Neural crest cell (in vitro differentiated cells): ENCODE data around the gene ECT2. TPM values are rescaled to one million over a fixed set of nuclear protein-coding genes. Genes with fewer than 3 reads are reported as not detected.
"Not testable (repeated sequence)": the region's sequence is repeated elsewhere in the genome, so short reads cannot be mapped to it uniquely, and the experiment has no call there.

Source experiments
- DNase-seq: peaks from one replicate; pipeline ENCODE4 v3.0.0; 2021; ENCODE audit warnings: low read depth, mixed read lengths, low spot score
- H3K27ac Mint-ChIP-seq: one replicate; pipeline ENCODE4 v1.8.0; 2021; ENCODE audit warnings: mild to moderate bottlenecking, mixed read lengths; ENCODE audit not compliant: unreplicated experiment
- H3K27me3 Mint-ChIP-seq: 2 replicates; pipeline ENCODE4 v1.8.0; 2021; ENCODE audit warnings: low read depth, mild to moderate bottlenecking, mixed read lengths
- H3K36me3 Mint-ChIP-seq: 2 replicates; pipeline ENCODE4 v1.8.0; 2021; ENCODE audit warnings: low read depth, mild to moderate bottlenecking, mixed read lengths
- H3K4me1 Mint-ChIP-seq: 2 replicates; pipeline ENCODE4 v1.8.0; 2021; ENCODE audit warnings: mixed read lengths
- H3K4me3 Mint-ChIP-seq: one replicate; pipeline ENCODE4 v1.8.0; 2021; ENCODE audit warnings: mild to moderate bottlenecking, mixed read lengths
- H3K9me3 Mint-ChIP-seq: 2 replicates; pipeline ENCODE4 v1.8.0; 2021; ENCODE audit warnings: mixed read lengths
- total RNA-seq: library from RNA; stranded (reverse); gene quantifications from 2 replicates; pipeline ENCODE4 v1.2.1, GENCODE V29; 2021
- TF ChIP-seq, protein P1 (sequence below): fragments of 200-600 bp; sonication (generic); conservative IDR thresholded peaks from 2 replicates; pipeline ENCODE4 v1.5.0; 2021; ENCODE audit warnings: antibody characterized with exemption, mild to moderate bottlenecking

The ECT2 gene
- total RNA-seq, 1 donor from 2014 or later = 79.6 TPM

DNA sequence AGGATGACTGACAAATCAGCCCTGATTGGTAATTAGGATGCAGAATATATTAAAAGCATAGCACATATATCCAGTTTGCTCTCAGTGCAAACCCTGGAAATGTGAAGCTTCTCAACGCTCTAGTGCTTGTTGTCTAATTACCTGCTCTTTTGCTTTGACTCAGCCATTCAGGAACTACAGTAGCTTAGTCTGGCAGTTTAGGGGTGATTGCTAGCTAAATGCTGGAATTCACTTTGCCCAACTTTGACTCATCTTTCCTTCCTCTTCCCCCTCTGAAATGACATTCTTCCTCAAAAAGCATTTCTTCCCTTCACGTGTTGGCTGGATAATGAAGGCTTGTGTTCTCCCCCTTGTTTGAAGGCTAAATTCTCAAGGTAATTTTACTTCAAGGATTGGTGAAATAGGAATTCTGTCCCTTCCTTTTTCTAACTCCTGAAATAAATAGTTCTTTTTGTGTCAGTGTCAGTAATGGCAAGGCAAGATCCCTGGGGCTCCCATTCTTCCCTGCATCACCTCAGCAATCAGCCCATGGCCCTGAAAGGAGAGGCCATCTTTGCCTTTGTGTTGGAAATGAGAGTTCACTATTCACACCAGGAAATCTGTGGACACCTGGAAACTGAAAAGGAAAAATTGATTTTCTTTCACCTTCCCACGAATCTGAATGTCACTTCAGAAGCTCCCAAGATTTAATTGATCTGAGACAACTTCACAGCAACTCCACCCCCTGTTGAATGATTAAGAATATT lies 103.6 kb downstream of the ECT2 start:
- TF ChIP-seq, protein P1, sequence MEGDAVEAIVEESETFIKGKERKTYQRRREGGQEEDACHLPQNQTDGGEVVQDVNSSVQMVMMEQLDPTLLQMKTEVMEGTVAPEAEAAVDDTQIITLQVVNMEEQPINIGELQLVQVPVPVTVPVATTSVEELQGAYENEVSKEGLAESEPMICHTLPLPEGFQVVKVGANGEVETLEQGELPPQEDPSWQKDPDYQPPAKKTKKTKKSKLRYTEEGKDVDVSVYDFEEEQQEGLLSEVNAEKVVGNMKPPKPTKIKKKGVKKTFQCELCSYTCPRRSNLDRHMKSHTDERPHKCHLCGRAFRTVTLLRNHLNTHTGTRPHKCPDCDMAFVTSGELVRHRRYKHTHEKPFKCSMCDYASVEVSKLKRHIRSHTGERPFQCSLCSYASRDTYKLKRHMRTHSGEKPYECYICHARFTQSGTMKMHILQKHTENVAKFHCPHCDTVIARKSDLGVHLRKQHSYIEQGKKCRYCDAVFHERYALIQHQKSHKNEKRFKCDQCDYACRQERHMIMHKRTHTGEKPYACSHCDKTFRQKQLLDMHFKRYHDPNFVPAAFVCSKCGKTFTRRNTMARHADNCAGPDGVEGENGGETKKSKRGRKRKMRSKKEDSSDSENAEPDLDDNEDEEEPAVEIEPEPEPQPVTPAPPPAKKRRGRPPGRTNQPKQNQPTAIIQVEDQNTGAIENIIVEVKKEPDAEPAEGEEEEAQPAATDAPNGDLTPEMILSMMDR = no peak
- Mint-ChIP-seq H3K27me3 (no peaks in the 10 kb centered on the region), H3K36me3 (no peaks in the 10 kb centered on the region), H3K9me3 (no peaks in the 10 kb centered on the region), H3K4me1 (peaks cover 10% of the 10 kb centered on the region), H3K4me3 (no peak overlapping the region), H3K27ac (no peak overlapping the region)
- DNase-seq = no peak

GRCh38 chr3:172855037-172855436 lies 104.5 kb downstream of the ECT2 start:
- H3K9me3 Mint-ChIP-seq = no peaks in the 10 kb centered on the region
- TF ChIP-seq, protein P1 = no peak
- no peaks in the 10 kb centered on the region for H3K27me3 Mint-ChIP-seq
- H3K4me1 Mint-ChIP-seq = peaks cover 9% of the 10 kb centered on the region
- no peak for DNase-seq
- H3K4me3 Mint-ChIP-seq = no peak overlapping the region
- H3K36me3 Mint-ChIP-seq = no peaks in the 10 kb centered on the region
- no peak overlapping the region for H3K27ac Mint-ChIP-seq

DNA sequence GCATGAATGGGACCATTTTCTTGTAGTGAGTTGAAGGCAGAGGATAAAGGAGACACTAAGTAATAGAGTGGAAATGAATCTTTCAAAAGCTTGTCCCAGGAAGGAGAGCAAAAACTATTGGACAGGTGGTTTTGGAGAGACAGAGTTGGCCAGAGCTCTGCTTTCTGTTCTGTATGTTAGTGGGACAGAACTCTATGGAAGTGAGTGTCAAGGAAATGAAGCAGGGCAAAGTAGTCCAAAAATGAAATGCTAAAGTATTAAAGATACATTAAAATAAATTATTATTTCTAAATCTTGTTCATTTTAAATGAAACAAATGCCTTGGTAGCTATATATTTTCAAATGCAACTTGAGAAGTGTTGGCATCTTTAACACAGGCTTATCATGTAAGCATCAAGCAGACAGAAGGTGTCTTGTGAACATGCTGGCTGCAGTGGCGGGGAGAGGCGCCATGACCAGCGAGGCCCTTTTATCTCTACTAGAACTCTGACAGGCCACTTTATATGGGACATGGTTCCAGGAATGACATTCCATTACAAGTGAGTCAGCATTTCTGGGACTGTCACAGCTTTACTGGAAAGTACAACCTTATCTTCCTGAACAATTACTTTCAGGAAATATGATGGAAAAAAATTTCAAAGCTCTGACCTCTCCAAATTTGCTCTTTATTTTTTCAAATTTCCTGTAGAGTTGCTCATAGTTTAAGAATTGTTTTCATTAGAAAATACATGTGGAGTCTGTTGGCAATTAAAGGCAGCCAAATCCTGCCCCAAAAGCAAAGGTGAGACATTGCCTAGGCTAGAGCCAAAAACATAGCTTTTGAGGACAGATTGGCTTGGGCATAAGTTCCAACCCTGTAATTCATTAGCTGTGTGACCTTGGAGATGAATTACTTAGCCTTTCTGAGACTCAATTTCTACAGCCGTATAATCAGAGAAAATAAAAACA lies 106.5 kb downstream of the ECT2 start:
- TF ChIP-seq, protein P1 = no peak
- Mint-ChIP-seq H3K4me1 (peaks cover 9% of the 10 kb centered on the region), H3K27ac (no peak overlapping the region), H3K36me3 (no peaks in the 10 kb centered on the region), H3K27me3 (no peaks in the 10 kb centered on the region), H3K9me3 (peaks cover 3% of the 10 kb centered on the region), H3K4me3 (no peak overlapping the region)
- no peak for DNase-seq

GRCh38 chr3:172859041-172859440 lies 108.5 kb downstream of the ECT2 start:
- DNase-seq = no peak
- no peaks in the 10 kb centered on the region for H3K36me3 Mint-ChIP-seq

DNA sequence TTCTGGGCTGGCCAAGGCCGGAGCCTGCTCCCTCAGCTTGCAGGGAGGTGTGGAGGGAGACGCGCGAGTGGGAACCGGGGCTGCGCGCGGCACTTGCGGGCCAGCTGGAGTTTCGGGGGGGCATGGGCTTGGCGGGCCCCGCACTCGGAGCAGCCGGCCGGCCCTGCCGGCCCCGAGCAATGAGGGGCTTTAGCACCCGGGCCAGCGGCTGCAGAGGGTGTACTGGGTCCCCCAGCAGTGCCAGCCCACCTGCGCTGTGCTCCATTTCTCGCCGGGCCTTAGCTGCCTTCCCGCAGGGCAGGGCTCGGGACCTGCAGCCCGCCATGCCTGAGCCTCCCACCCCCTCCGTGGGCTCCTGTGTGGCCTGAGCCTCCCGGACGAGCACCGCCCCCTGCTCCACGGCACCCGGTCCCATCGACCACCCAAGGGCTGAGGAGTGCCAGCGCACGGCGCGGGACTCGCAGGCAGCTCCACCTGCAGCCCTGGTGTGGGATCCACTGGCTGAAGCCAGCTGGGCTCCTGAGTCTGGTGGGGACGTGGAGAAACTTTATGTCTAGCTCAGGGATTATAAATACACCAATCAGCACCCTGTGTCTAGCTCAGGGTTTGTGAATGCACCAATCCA lies 116.3 kb downstream of the ECT2 start:
- H3K9me3 Mint-ChIP-seq = peaks cover 15% of the 10 kb centered on the region
- not testable (repeated sequence) for H3K27ac Mint-ChIP-seq, H3K4me1 Mint-ChIP-seq, DNase-seq, H3K36me3 Mint-ChIP-seq, H3K27me3 Mint-ChIP-seq, H3K4me3 Mint-ChIP-seq

More at GRCh38 chr3:172859041-172859440, 108.5 kb downstream of the ECT2 start:
- Mint-ChIP-seq H3K27ac (no peak overlapping the region), H3K9me3 (peaks cover 8% of the 10 kb centered on the region), H3K27me3 (no peaks in the 10 kb centered on the region), H3K4me3 (no peak overlapping the region), H3K4me1 (peaks cover 9% of the 10 kb centered on the region)
- TF ChIP-seq, protein P1 = no peak
